ENCODE results near the gene CYP21A2.
"Not testable (repeated sequence)": the region's sequence is repeated elsewhere in the genome, so short reads cannot be mapped to it uniquely, and the experiment has no call there.

The CYP21A2 gene

GRCh38 chr6:32028631-32029030 lies 9.6 kb upstream of the CYP21A2 start:
- FAIRE-seq, result not testable (repeated sequence)

GRCh38 chr6:32029553-32029952 lies 8.7 kb upstream of the CYP21A2 start:
- not testable (repeated sequence) for FAIRE-seq; DNase-seq (ENCODE audit: insufficient read length)

More at GRCh38 chr6:32028631-32029030, 9.6 kb upstream of the CYP21A2 start:
- not testable (repeated sequence) for DNase-seq (ENCODE audit: insufficient read length)

- not testable (repeated sequence) for DNase-seq (ENCODE audit: insufficient read length); FAIRE-seq
Observed at GRCh38 chr6:32035283-32036013, 2.8 kb upstream of the CYP21A2 start.

- FAIRE-seq; DNase-seq (ENCODE audit: insufficient read length): not testable (repeated sequence)
Observed at GRCh38 chr6:32037136-32037535, 1.1 kb upstream of the CYP21A2 start.

GRCh38 chr6:32038878-32039277 lies 663 bp downstream of the CYP21A2 start:
- DNase-seq (ENCODE audit: insufficient read length); FAIRE-seq: not testable (repeated sequence)

- FAIRE-seq; DNase-seq (ENCODE audit: insufficient read length): not testable (repeated sequence)
Observed at GRCh38 chr6:32039321-32040274, 1.4 kb downstream of the CYP21A2 start.

- not testable (repeated sequence) for DNase-seq (ENCODE audit: insufficient read length)
Observed at GRCh38 chr6:32040299-32041049, 2.3 kb downstream of the CYP21A2 start.

GRCh38 chr6:32041050-32041321 lies 2.8 kb downstream of the CYP21A2 start:
- not testable (repeated sequence) for DNase-seq (ENCODE audit: insufficient read length); FAIRE-seq

More at GRCh38 chr6:32040299-32041049, 2.3 kb downstream of the CYP21A2 start:
- FAIRE-seq, result not testable (repeated sequence)

GRCh38 chr6:32041385-32041784 lies 3.2 kb downstream of the CYP21A2 start:
- not testable (repeated sequence) for FAIRE-seq; DNase-seq (ENCODE audit: insufficient read length)

GRCh38 chr6:32042276-32042675 lies 4.1 kb downstream of the CYP21A2 start:
- not testable (repeated sequence) for DNase-seq (ENCODE audit: insufficient read length); FAIRE-seq

- FAIRE-seq; DNase-seq (ENCODE audit: insufficient read length): not testable (repeated sequence)
Observed at GRCh38 chr6:32043589-32044380, 5.6 kb downstream of the CYP21A2 start.

GRCh38 chr6:32044916-32045315 lies 6.7 kb downstream of the CYP21A2 start:
- DNase-seq (ENCODE audit: insufficient read length); FAIRE-seq: not testable (repeated sequence)

- TF ChIP-seq TAF1 (IDR thresholded peaks at IDR 0.05; ENCODE audit: borderline replicate concordance, low read depth, low read length), result no peak
- no peak for TF ChIP-seq POLR2AphosphoS5 (IDR thresholded peaks at IDR 0.05; ENCODE audit: low read depth, low read length)
- TF ChIP-seq POLR2A (IDR thresholded peaks at IDR 0.05; ENCODE audit: low read depth, low read length), result no peak
- FAIRE-seq (no peak), DNase-seq (ENCODE audit: insufficient read length) (no peak)
Observed at GRCh38 chr6:32045811-32046449, 7.7 kb downstream of the CYP21A2 start.

Data from GM12892 (cell line).